Measurements from ENCODE around the gene HLCS.

The HLCS gene

GRCh38 chr21:36803816-36804439 lies 162.5 kb downstream of the HLCS start:
- DNase-seq, result no peak

- no peak for DNase-seq
These were observed 163.3 kb downstream of the HLCS start for GRCh38 chr21:36803051-36803645.

GRCh38 chr21:36800734-36801133 lies 165.7 kb downstream of the HLCS start:
- DNase-seq, result no peak

- DNase-seq, result no peak
These were observed 166.6 kb downstream of the HLCS start for GRCh38 chr21:36799869-36800268.

GRCh38 chr21:36798491-36798890 lies 168.0 kb downstream of the HLCS start:
- no peak for DNase-seq

- no peak for DNase-seq
These were observed 170.4 kb downstream of the HLCS start for GRCh38 chr21:36796070-36796469.

GRCh38 chr21:36792505-36792967 lies 173.9 kb downstream of the HLCS start:
- no peak for DNase-seq

GRCh38 chr21:36791695-36792470 lies 174.6 kb downstream of the HLCS start:
- DNase-seq, result no peak

GRCh38 chr21:36791180-36791579 lies 175.3 kb downstream of the HLCS start:
- DNase-seq, result no peak

GRCh38 chr21:36790616-36791015 lies 175.9 kb downstream of the HLCS start:
- no peak for DNase-seq

- DNase-seq, result no peak
These were observed 178.3 kb downstream of the HLCS start for GRCh38 chr21:36788120-36788638.

- DNase-seq, result no peak
These were observed 180.3 kb downstream of the HLCS start for GRCh38 chr21:36786186-36786585.

- no peak for DNase-seq
These were observed 180.9 kb downstream of the HLCS start for GRCh38 chr21:36785615-36786014.

GRCh38 chr21:36784947-36785346 lies 181.5 kb downstream of the HLCS start:
- no peak for DNase-seq

GRCh38 chr21:36783612-36784374 lies 182.7 kb downstream of the HLCS start:
- no peak for DNase-seq

- DNase-seq, result no peak
These were observed 185.6 kb downstream of the HLCS start for GRCh38 chr21:36780861-36781260.

- no peak for DNase-seq
These were observed 189.4 kb downstream of the HLCS start for GRCh38 chr21:36776981-36777617.

GRCh38 chr21:36773995-36774394 lies 192.5 kb downstream of the HLCS start:
- no peak for DNase-seq

- no peak for DNase-seq
These were observed 193.4 kb downstream of the HLCS start for GRCh38 chr21:36773117-36773516.

- DNase-seq, result no peak
These were observed 197.2 kb downstream of the HLCS start for GRCh38 chr21:36769051-36769839.

- DNase-seq, result no peak
These were observed 198.0 kb downstream of the HLCS start for GRCh38 chr21:36768496-36768895.

GRCh38 chr21:36767096-36767495 lies 199.4 kb downstream of the HLCS start:
- DNase-seq, result no peak
